GM21737 (cell line): ENCODE measurements around the gene NCKAP5.

Experiments used
- ATAC-seq: cut with Tn5 transposase; IDR thresholded peaks from one replicate; pipeline ENCODE4 v1.9.1; 2021; ENCODE audit warnings: mild to moderate bottlenecking, moderate library complexity; ENCODE audit not compliant: unreplicated experiment

The NCKAP5 gene

DNA sequence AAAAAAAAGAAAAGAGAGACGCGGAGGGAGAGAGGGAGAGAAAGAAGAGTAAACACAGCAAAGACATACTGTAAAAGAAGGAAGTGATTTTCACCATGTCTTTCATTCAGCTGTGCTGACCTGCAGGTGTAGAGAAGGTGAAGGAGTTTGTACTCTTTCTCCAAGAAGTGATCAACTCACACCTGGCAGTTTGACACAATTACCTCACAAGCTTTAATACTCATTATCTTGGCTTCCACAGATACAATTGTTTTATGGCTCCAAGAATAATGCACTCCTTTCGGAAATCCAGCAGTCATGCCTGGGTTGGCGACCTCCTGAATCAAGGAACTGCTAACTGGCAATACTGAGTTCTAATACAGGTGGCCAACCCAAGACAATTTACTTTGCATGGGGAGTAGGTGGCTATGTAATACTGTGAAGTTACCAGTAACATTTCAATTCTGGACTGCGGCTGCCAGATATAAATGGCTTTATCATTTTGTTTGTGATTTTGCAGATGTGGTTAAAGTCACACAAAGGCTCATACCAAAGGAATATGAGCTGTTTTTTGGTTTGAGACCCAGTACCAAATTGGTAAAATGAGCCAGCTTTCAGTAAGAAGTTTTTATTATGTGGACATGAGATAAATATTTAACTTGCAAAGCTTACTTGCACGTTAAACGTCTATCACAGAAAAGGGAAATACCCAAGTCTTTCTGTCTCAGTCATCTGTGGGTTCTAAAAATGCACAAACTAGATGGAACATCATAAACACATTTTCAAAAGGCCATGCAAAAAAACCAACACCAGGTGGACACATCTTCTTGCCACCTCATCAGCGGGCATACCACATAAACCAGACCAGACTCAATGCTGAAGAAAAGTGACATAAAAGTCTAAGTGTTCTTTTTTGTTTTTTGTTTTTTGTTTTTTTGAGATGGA is 69.3 kb downstream of the NCKAP5 start:
- ATAC-seq, result peak; percentile 71

DNA sequence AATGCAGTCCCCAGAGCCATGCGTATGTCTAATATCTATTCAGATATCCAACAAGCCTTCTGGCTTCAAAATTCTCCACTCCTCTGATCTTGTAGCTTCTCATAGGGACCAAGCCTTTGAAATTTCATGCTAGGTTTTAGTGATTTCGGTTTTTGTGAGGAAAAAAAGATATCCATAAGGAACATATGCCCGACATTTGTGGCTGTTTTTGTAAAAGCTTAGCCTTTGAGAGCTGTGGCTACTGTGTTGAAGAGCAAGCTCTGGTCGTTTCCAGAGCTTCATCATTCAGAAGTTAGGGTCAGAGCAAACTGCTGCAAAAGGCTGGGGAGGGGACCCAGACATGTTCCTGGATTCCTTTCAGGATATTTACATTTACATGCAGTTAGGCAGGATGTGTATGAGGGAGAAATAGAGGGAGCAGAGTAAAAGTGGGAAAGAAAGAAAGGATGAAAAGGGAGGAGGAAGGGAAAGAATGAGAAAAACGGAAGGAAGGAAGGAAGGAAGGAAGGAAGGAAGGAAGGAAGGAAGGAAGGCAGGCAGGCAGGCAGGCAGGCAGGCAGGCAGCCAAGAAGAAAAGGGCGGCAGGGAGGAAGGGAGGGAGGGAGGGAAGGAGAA is 70.2 kb downstream of the NCKAP5 start:
- no peak for ATAC-seq

DNA sequence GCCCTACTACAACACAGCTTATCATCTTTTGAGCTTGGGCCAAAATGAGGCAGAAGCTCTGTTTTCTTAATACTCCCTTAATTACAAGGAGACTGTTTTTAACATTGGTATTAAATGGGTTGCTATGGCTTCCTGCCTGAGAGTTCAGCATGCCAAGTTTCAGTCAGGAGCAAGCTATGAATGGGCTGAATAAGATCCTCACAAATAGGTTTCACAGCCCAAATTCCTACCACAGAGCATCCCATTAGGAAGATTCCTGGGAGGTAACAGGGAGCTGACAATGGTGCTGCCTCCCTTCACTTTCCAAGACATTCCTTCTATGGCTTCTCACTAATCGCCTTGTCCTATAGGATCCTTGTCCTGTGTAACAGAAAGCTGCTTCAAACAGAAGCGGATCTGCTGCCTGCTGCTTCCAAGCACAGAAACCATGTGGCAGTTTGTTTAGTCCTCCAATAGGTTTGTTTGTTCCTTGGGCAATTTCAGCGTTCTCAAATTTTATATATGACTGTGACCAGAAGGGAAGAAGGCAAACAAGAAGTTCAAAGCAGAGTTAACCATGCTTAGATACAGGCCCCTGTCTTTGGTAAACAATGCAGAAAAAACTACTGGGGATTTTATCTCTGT is 70.9 kb downstream of the NCKAP5 start:
- ATAC-seq, result no peak

DNA sequence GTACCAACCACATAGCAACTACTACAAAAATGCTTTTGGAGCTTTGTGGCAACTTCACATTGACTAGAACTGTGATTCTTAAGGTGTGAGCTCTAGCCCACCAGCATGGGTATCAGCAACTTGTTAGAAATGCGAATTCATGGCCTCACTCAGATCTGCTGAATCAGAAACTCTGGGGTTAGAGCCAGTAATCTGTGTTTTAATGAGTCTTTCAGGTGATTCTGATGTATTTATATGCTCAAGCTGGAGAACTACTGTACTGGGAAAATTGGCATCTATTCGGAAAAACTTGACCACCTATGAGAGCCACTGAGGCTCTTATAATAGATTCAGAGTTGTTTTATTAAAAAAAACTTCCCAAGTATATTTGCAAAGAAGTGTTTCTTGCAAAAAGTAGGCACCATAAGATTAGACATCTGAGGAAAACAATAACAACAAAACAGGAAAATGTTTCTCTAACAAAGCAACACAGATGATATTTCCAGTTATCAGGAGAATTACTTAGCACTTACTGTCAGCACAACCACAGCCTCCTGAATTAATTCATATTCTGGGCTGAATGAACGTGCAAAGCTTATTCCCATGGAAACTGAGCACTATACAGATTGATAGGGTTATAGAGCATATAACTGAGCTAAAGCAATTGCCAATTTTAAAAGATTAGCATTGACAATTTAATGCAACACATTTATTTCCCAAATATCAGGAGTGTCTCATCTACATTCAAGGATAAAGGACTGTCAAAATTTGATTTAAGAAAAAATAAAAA is 71.6 kb downstream of the NCKAP5 start:
- no peak for ATAC-seq

DNA sequence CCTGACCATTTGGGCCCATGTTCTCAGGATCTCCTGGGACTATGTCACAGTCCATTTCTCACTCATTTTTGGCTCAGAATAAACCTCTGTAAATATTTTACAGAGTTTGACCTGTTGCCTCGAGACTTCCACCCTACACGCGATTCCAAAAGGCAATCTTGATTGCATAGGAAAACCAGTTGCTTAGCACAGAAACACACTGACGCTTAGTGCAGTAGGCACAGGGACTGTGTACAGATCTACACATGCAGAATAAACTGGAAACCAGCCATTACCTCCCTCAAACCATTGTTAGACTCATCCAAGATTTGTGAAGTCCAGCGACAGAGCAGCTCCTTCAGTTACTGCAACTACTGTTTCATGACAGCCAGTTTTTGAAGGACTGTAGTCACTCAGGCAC is 73.0 kb downstream of the NCKAP5 start:
- no peak for ATAC-seq

DNA sequence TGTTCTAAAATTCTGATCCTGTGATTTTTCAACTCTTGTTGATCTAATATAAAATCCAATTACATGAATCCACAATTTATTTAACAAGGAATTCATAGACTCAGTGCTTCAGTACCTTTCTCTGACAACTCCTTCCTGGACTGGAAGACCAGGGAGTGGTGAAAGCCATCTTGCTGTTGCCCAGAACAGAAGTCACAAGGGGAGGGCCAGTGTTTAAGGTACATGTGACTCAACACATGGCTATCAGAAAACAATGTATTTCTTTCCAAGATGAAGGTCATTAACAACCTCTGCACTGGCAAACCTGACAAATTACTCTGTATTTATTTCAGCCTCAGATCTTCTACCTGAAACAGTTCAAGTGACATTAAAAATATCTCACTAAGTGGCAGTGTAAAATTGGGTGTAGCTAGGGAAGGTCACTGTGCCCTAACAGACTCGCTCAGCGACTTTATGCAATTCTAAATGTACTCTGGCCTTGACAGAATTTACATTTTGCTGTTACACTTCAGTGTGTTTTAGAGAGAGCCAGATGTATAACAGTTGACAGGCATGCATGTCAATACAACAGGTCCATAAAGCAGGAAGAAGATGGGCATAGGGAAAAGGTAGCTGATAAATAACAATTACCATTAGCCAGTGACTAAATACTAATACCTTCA is 75.4 kb downstream of the NCKAP5 start:
- no peak for ATAC-seq

DNA sequence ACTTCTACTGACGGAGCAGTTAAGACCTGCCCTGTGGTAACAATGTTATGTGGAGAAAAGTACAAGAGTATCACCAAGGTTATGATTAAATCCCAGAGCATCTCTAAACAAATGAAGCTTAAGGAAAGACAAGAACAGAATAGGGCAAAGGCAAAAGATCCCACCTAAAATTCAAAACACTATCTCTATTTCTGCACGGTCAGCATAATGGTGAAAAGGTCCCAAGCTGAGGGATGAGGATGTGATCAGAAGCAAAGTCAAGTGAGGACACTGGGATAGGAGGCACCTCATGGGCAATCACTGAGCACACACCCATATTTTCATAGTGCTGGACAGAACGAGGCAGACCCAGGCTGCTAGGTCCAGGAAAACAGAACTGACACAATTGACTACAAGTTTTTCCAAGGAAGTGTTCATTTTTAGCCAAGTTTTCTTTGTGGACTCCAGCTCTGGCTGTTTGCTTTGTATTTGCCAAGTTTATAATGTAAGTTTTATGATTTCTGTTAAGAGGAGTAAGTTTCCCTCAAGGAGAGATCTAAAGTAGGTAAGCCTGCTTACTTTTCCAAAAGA is 77.8 kb downstream of the NCKAP5 start:
- ATAC-seq, result no peak

DNA sequence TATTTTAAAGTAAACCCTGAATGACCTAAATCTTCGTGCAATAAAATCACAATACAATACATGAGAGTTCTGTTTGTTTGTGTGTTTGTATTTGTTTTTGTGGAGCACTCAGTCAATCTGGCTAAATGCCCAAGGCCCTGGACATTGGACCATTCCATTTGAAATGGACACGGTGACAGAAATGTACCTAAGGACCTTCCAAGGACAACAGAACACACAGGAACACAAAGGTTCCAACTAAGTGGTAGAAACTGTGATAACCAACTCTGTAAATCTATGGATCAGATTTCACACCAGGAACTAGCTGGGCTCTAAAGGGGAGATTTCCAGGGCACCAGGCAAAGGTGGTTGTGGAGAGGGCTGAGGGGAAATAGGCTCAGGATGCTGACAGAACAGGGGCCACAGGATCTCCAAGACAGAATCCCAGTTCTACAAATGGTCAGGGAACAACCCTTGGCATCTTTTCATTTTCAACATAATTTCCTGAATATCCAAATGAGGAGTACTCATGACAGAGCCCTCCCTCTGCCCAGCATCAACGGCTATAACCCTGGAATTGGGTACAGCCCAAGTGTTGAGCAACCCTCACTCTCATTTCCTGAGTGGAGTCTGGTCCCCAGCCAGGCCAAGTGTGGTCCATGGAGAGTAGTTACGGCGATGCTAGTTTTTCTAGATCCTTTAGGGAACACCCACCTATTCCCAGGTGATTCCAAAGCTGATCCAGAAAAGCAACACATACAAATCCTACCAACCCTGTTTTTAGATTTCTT is 78.4 kb downstream of the NCKAP5 start:
- no peak for ATAC-seq

DNA sequence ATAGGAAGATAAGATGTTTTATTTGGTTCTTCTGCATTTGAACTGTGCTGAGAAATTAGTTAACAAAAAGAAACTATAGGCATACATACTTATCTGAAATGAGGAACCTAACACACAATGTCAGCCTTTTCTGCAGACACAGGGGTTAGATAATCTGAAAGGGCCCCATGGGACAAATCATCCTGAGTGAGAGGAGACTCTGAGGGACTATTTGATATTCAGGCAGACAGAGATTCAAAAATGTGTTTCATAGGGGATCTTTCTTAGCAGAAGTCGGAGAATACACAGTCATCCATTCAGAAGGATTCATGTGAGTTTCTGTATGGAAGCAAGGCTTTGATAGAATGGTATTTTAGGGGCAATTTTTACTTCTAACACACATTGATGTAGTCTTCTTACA is 79.1 kb downstream of the NCKAP5 start:
- no peak for ATAC-seq

DNA sequence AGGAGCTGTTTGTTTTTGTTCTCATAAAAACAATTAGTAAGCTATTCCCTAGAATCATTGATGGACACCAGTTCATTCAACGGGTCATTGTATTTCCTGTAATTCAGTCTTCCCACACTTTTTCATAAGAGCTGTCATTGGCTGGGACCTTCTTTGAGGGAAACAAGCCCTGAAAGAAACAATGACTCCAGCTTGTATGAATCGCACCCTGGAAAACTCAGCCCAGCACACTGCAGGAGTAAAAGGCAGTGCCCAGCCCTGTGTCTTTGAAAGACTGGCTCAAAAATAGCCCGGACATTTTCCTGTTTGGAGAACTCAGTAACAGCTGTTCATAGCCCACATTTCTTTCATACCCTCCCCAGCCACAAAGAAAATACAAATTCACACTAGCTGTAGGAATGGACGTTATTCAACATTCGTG is 81.5 kb downstream of the NCKAP5 start:
- no peak for ATAC-seq

DNA sequence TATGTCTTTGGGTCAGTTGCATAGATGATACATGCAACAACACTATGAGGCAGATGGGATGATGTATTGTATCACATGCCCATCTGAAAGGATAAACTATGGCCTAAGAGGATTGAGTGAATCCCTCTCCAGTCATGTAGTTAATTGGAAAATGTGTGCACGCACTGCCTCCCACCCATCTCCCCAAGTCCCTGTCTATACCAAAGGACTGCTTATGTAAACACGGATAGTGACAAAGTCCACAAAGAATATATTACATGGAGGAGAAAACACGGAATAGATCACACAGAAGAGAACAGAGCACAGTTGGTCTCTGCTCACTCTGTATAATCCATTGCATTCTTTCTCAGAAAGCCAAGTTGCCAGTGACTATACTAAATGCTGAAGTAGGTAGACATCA is 82.4 kb downstream of the NCKAP5 start:
- ATAC-seq, result no peak

DNA sequence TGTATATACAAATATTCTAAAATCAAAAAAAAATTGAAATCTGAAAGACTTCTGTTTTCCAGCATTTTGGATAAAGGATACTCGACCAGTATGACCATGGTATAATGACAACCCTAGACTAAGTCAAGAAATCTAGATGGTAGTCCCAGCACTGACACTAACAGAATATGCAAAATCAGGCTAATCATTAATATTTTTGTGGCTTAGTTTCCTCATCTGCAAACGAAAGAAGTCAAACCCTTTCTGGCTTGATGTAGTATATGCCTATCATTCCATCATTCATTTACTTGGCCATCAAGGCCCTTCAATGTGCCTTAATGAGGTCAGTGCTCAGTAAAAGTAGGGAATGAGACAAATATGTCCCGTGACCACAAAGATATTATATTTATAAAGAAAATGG is 83.5 kb downstream of the NCKAP5 start:
- ATAC-seq, result no peak

DNA sequence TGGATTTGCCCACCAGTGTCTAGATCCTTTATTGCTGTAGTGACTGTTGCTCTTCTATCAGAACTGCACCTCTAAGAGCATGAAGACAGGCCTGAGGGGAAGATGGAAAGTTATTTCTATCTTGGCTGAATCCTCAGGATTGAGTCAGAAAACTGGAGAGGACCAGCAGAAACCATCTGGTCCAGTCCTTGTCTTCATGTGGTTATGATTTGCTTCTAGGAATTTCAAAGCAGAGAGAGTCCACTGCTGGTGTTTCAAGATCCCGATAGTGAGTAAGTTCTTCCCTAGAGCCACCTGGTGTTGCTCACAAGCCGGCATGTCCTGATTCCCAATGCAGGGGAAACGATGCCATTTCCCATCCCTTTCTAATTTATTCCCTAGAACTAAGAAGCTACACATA is 84.2 kb downstream of the NCKAP5 start:
- ATAC-seq, result no peak

DNA sequence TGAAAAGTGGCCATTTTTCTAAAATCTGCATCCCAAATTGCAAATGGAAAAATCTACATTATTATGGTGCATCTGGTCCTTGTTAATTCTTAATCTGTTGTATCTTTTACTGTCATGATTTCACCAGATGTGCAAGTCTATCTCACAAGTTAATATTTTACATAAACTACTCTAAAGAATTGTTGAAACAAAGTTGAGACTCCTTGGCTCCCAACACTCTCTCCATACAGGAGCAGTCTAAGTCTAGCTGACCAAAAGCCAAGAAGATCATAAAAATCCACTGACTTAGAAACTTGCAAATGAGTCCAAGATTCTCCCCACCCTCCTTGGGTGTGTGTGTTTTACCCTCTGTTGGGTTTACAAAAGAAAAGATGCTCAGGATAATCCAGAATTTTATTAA is 85.1 kb downstream of the NCKAP5 start:
- no peak for ATAC-seq

DNA sequence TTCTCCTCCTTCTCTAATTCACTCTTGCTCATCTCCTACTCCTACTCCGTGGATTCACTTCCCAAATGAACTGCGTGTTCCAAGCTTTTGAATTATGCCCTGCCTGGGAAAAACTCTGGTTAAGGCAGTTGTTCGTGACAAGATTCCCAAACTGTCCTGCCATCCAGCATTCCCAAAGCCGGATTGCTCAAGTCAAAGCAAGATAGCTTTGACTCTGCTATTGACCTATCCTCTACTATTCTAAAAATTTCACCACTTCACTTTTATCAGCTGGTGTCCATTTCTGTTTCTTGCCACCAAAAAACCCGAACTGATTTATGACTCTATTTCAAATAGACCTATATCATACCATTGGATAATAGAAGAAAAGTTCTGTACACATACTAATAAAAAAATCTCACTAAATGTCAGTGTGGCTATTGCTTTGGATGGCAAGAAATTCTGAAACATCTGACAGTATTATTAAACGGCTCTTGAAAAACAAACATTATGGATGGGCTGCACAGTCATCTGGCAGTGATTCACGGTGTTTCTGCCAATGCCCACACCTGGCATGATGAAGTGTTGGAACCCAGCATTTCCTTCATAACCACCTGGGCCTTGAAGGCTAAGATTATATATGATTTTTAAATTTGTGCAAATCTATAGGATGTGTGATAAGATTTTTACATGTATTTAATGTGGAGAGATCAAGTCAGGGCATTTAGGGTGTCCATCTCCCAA is 87.4 kb downstream of the NCKAP5 start:
- no peak for ATAC-seq

DNA sequence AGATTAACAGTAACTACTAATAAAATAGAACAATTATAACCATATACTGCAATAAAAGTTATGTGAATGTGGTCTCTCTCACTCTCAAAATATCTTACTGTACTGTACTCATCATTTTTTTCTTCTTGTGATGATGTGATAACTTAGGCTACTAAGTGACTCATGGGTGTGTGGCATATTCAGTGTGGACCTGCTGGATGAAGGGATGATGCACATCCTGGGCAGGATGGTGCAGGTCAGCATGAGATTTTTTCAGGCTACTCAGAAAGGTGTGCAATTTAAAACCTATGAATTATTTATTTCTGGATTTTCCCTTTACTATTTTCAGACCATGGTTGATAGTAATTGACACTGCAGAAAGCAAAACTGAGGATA is 90.7 kb downstream of the NCKAP5 start:
- no peak for ATAC-seq

DNA sequence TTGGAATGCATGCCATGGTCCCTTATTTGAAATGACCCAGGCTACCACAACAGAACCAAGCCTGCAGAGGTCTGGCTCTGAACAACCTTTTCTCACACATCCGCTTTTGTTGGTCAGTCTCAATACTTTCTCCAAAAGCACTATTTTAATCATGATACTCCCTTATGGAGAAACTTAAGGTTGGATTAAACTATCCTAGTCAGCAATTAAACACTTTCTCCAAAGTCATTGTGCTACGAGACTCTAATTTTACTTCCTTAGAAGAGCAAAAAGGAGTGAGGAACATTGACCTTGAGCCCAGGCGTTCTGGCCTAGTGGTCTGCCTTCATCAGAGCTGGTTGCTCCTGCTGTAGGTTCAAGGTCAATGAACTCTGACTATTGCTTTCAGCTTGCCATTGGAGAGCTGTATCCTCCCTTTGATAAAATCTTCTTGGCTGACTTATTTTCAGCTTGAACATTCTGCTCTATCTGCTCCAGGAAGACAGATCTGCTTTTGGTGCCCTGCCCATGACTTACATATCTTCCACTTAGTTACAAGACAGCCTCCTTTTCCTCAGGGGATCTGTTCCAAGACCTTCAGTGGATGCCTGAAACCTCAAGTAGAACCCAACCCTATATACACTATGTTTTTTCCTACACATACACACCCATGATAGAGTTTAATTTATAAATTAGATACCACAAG is 91.2 kb downstream of the NCKAP5 start:
- ATAC-seq, result no peak

DNA sequence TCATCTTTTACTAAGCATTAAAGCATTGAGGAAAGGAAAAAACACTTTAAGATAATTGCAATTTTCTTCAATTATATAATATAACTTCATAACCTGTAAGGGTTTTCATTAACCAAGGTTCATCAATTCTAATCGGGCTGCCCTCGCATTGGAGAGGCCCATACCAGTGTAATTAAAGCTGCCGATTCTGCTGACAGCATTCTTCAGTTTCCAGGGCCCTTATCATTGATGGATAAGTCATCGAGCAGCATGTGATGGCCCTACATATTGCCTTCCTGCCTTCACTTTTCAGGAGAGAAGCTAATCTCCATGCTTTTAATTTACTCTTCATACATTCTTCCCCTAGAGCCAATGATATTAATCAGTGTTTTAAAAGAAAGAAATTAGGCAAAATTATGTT is 92.0 kb downstream of the NCKAP5 start:
- no peak for ATAC-seq
